GM21619 (cell line): ENCODE measurements around the gene FTO.

ENCODE experiments used
- ATAC-seq: cut with Tn5 transposase; IDR thresholded peaks from one replicate; pipeline ENCODE4 v1.9.1; 2021; ENCODE audit not compliant: unreplicated experiment

The FTO gene

GRCh38 chr16:53708490-53708889 is 4.5 kb downstream of the FTO start:
- no peak for ATAC-seq

GRCh38 chr16:53711390-53711789 is 7.4 kb downstream of the FTO start:
- no peak for ATAC-seq

GRCh38 chr16:53712065-53712464 is 8.1 kb downstream of the FTO start:
- no peak for ATAC-seq

GRCh38 chr16:53713403-53714204 is 9.6 kb downstream of the FTO start:
- ATAC-seq = no peak

GRCh38 chr16:53714205-53715022 is 10.5 kb downstream of the FTO start:
- no peak for ATAC-seq

GRCh38 chr16:53715023-53715384 is 11.0 kb downstream of the FTO start:
- ATAC-seq = no peak

- no peak for ATAC-seq
Measured at GRCh38 chr16:53717577-53717976, 13.6 kb downstream of the FTO start.

GRCh38 chr16:53721017-53721416 is 17.1 kb downstream of the FTO start:
- no peak for ATAC-seq

- no peak for ATAC-seq
Measured at GRCh38 chr16:53726625-53727024, 22.7 kb downstream of the FTO start.

- ATAC-seq = no peak
Measured at GRCh38 chr16:53730693-53731092, 26.7 kb downstream of the FTO start.

- ATAC-seq = no peak
Measured at GRCh38 chr16:53732296-53732929, 28.5 kb downstream of the FTO start.

GRCh38 chr16:53734908-53735307 is 31.0 kb downstream of the FTO start:
- no peak for ATAC-seq

- no peak for ATAC-seq
Measured at GRCh38 chr16:53736297-53736696, 32.3 kb downstream of the FTO start.

- ATAC-seq = no peak
Measured at GRCh38 chr16:53737552-53737951, 33.6 kb downstream of the FTO start.

- no peak for ATAC-seq
Measured at GRCh38 chr16:53740476-53740875, 36.5 kb downstream of the FTO start.

GRCh38 chr16:53740933-53741531 is 37.1 kb downstream of the FTO start:
- no peak for ATAC-seq

- no peak for ATAC-seq
Measured at GRCh38 chr16:53741546-53741945, 37.6 kb downstream of the FTO start.

GRCh38 chr16:53743149-53743566 is 39.2 kb downstream of the FTO start:
- no peak for ATAC-seq

- no peak for ATAC-seq
Measured at GRCh38 chr16:53744449-53744848, 40.5 kb downstream of the FTO start.

GRCh38 chr16:53745086-53745485 is 41.1 kb downstream of the FTO start:
- no peak for ATAC-seq

- ATAC-seq = no peak
Measured at GRCh38 chr16:53745753-53746266, 41.9 kb downstream of the FTO start.
